Measurements from ENCODE around the gene AJAP1.
A peak's percentile ranks its signal among the peaks of the same experiment; 100 is the strongest.

The AJAP1 gene

GRCh38 chr1:4653796-4654725 is at the start of gene AJAP1:
TSS of gene AJAP1 (plus strand) at chr1:4654609. CDS start at chr1:4655426, 817 bp downstream.
- no peak for TF ChIP-seq TCF12 (IDR thresholded peaks at IDR 0.05; ENCODE audit: low read depth)
- no peak for TF ChIP-seq RAD21 (IDR thresholded peaks at IDR 0.05; ENCODE audit: low read depth)
- TF ChIP-seq MAX (IDR thresholded peaks at IDR 0.05), result no peak
- TF ChIP-seq EGR1 (IDR thresholded peaks at IDR 0.05), result no peak
- TF ChIP-seq FOXM1 (IDR thresholded peaks at IDR 0.05; ENCODE audit: borderline replicate concordance, low read depth), result no peak
- no peak for TF ChIP-seq TAF1 (IDR thresholded peaks at IDR 0.05; ENCODE audit: low read depth)
- TF ChIP-seq TEAD4 (IDR thresholded peaks at IDR 0.05), result no peak
- TF ChIP-seq REST (IDR thresholded peaks at IDR 0.05; ENCODE audit: low read depth), result no peak
- no peak for TF ChIP-seq EP300 (IDR thresholded peaks at IDR 0.05; ENCODE audit: borderline replicate concordance)
- TF ChIP-seq NFIC (IDR thresholded peaks at IDR 0.05), result no peak
- TF ChIP-seq CREB1 (IDR thresholded peaks at IDR 0.05; ENCODE audit: low read depth), result no peak
- no peak for TF ChIP-seq YY1 (IDR thresholded peaks at IDR 0.05; ENCODE audit: low read depth)
- TF ChIP-seq USF1 (IDR thresholded peaks at IDR 0.05), result no peak
- no peak for TF ChIP-seq CEBPB (IDR thresholded peaks at IDR 0.05)
- TF ChIP-seq ZBTB7A (IDR thresholded peaks at IDR 0.05; ENCODE audit: low read depth), result no peak

GRCh38 chr1:4605158-4605557 is 49.3 kb upstream of the AJAP1 start:
- TF ChIP-seq ZBTB7A (IDR thresholded peaks at IDR 0.05; ENCODE audit: low read depth) (no peak), NFIC (IDR thresholded peaks at IDR 0.05) (peak; percentile 79), EP300 (IDR thresholded peaks at IDR 0.05; ENCODE audit: borderline replicate concordance) (peak; percentile 65), TEAD4 (IDR thresholded peaks at IDR 0.05) (peak; percentile 79), TCF12 (IDR thresholded peaks at IDR 0.05; ENCODE audit: low read depth) (0 out of 2 replicates have a peak, but pooled peaks have one; percentile 47)

- TF ChIP-seq RAD21 (IDR thresholded peaks at IDR 0.05; ENCODE audit: low read depth) (no peak), FOXM1 (IDR thresholded peaks at IDR 0.05; ENCODE audit: borderline replicate concordance, low read depth) (no peak), CREB1 (IDR thresholded peaks at IDR 0.05; ENCODE audit: low read depth) (no peak), REST (IDR thresholded peaks at IDR 0.05; ENCODE audit: low read depth) (no peak), TCF12 (IDR thresholded peaks at IDR 0.05; ENCODE audit: low read depth) (no peak), EGR1 (IDR thresholded peaks at IDR 0.05) (no peak)
Observed at GRCh38 chr1:4611563-4612341, 42.7 kb upstream of the AJAP1 start.

- no peak for TF ChIP-seq TAF1 (IDR thresholded peaks at IDR 0.05; ENCODE audit: low read depth)
- no peak for TF ChIP-seq YY1 (IDR thresholded peaks at IDR 0.05; ENCODE audit: low read depth)
- no peak for TF ChIP-seq USF1 (IDR thresholded peaks at IDR 0.05)
- TF ChIP-seq FOXM1 (IDR thresholded peaks at IDR 0.05; ENCODE audit: borderline replicate concordance, low read depth), result no peak
- TF ChIP-seq NFIC (IDR thresholded peaks at IDR 0.05), result no peak
Observed at GRCh38 chr1:4612991-4613390, 41.4 kb upstream of the AJAP1 start.

GRCh38 chr1:4613606-4614370 is 40.6 kb upstream of the AJAP1 start:
- TF ChIP-seq TAF1 (IDR thresholded peaks at IDR 0.05; ENCODE audit: low read depth), result no peak
- TF ChIP-seq CREB1 (IDR thresholded peaks at IDR 0.05; ENCODE audit: low read depth), result no peak
- no peak for TF ChIP-seq REST (IDR thresholded peaks at IDR 0.05; ENCODE audit: low read depth)
- no peak for TF ChIP-seq ZBTB7A (IDR thresholded peaks at IDR 0.05; ENCODE audit: low read depth)
- TF ChIP-seq NFIC (IDR thresholded peaks at IDR 0.05), result no peak
- TF ChIP-seq CEBPB (IDR thresholded peaks at IDR 0.05), result no peak
- TF ChIP-seq TCF12 (IDR thresholded peaks at IDR 0.05; ENCODE audit: low read depth), result no peak
- no peak for TF ChIP-seq TEAD4 (IDR thresholded peaks at IDR 0.05)
- no peak for TF ChIP-seq EP300 (IDR thresholded peaks at IDR 0.05; ENCODE audit: borderline replicate concordance)
- no peak for TF ChIP-seq USF1 (IDR thresholded peaks at IDR 0.05)
- TF ChIP-seq EGR1 (IDR thresholded peaks at IDR 0.05), result no peak
- no peak for TF ChIP-seq RAD21 (IDR thresholded peaks at IDR 0.05; ENCODE audit: low read depth)
- no peak for TF ChIP-seq MAX (IDR thresholded peaks at IDR 0.05)
- no peak for TF ChIP-seq FOXM1 (IDR thresholded peaks at IDR 0.05; ENCODE audit: borderline replicate concordance, low read depth)
- TF ChIP-seq YY1 (IDR thresholded peaks at IDR 0.05; ENCODE audit: low read depth), result no peak

Data from Ishikawa (cell line).